HG03442 (cell line): ENCODE measurements around the gene RGPD5.
"Not testable (repeated sequence)": the region's sequence is repeated elsewhere in the genome, so short reads cannot be mapped to it uniquely, and the experiment has no call there.

Experiments
- ATAC-seq: cut with Tn5 transposase; IDR thresholded peaks from one replicate; pipeline ENCODE4 v1.9.1; 2021; ENCODE audit warnings: mild to moderate bottlenecking, moderate library complexity; ENCODE audit not compliant: unreplicated experiment

The RGPD5 gene

DNA sequence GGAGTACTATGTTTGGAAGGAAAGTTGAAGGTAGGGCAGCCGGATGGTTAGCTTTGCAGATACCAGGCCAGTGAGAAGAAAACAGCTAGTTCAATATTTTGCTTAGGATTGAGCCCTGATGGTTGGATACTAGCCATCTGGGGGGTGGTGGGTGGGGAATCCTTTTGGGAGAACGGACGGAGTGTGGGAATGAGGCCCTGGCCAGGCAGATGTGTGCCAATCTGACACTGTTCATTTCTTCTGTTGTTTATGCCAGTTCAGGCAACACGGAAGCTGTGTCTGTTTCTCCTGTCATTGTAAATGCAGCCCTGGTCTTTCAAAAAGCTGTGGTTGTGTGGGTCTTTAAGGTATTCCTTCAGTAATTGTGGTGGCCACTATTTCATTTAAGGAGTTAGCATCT lies 96.9 kb downstream of the RGPD5 start:
- ATAC-seq = not testable (repeated sequence)

DNA sequence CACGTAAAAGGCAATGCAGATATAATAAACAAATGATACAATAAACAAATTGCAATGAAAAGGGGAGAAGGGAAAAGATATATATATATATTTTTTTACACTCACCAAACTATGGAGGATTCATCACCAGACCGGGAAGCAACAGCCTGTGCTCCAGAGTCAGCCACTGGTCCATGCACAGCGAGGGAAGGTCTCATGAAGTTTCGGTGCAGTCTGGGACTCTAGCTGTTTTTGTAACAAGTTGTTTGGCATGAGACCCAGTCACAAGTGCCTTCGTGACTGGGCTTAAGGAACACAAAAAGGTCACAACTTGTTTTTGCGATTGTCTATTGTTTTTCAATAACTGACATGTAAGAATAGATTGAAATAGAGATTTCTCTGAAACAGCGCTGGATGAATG lies 99.6 kb downstream of the RGPD5 start:
- ATAC-seq = not testable (repeated sequence)

DNA sequence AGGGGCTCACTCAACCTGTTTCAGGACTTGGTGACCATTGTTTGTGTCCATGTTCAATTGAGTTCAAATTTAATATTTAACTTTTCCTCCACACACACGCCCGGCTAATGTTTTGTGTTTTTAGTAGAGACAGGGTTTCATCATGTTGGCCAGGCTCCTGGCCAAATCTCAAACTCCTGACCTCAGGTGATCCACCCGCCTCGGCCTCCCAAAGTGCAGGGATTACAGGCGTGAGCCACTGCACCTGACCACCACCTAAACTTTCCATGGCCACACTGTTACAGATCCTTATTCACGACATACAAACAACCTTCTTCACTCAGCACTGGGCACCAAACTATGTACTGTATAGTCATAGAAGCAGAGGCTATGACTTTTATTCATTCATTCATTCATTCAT lies 100.0 kb downstream of the RGPD5 start:
- ATAC-seq = not testable (repeated sequence)

DNA sequence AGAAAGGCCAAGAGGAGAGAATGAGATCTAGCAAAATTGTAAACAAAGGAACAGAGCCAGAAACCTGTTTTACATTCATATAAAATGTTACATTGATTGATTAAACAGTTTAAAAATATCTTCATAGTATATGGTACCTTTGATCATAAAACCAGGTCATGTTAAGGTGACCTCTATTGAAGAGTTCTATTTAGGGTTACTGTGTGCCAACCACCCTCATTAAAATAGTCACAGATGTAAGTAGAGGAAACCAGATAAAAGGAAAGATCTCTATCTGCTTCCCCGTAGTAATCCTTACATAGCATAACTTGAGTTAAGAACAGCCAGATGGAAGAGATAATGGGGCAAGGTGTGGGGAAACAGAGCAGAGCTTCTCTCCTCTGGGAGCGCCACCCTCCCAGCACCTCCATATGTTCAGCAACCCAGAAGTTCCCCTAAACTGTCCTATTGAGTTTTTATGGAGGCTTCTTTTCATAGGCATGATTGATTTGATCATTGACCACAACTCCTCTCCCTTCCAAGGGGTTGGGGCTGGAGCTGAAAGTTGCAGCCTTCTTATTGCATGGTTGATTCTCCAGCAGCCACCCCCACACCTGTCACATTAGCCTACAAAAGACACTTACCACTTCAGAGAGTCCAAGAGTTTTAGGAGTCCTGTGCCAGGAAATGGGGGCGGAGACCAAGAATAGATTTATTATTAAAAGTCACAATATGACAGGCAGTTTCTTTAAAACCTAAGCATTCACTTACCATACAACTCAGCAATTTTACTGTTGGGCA lies 101.2 kb downstream of the RGPD5 start:
- ATAC-seq = not testable (repeated sequence)

DNA sequence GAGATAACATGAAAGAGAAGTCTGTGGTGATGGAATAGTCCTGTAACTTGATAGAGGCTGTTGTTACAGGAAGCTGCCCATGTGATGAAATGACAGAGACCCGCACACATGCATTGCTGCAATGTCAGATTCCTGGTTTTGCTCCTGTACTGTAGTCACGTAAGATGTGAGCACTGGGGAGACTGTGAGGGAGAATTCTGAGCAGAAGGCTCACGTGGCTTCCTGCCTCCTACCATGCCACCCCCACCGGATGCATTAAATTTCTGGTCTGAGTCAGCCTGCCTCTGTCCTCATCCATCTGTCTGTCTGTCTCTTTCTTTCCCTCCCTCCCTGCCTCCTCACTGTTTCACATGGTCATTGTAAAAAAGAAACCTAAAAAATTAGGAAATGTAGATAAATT lies 102.1 kb downstream of the RGPD5 start:
- peak; percentile 96 for ATAC-seq

DNA sequence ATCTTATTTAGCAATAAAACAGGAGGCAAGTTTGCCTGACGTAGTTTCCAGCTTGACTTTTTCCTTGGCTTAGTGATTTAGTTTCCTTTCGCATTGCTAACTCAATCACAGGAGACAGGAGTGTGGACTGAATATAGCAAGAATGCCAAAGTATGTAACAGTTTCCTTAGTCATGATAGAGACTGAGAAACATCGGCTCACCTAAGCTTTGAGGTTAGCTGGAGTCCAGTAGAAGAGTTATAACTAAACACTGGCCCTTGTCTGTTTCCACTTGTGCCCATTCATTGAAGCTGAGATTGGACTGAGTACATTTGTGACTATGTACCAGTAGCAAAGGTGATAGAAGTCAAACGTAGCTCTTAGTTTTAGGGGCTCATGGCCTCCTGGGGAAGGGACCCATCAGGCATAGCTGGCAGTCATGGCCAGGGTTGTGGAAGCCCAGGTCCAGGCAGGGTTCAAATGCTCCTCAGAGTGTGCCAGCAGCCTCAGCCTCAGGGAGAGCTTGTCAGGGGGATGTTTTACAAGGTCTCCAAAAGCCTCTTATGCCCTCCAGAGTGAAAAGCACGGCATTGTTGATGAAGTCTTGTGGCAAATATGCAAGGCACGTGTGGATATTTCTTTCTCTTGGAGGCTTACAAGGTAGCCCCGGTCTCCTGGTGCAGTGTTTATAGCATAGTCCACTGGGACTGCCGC lies 103.8 kb downstream of the RGPD5 start:
- ATAC-seq = not testable (repeated sequence)

DNA sequence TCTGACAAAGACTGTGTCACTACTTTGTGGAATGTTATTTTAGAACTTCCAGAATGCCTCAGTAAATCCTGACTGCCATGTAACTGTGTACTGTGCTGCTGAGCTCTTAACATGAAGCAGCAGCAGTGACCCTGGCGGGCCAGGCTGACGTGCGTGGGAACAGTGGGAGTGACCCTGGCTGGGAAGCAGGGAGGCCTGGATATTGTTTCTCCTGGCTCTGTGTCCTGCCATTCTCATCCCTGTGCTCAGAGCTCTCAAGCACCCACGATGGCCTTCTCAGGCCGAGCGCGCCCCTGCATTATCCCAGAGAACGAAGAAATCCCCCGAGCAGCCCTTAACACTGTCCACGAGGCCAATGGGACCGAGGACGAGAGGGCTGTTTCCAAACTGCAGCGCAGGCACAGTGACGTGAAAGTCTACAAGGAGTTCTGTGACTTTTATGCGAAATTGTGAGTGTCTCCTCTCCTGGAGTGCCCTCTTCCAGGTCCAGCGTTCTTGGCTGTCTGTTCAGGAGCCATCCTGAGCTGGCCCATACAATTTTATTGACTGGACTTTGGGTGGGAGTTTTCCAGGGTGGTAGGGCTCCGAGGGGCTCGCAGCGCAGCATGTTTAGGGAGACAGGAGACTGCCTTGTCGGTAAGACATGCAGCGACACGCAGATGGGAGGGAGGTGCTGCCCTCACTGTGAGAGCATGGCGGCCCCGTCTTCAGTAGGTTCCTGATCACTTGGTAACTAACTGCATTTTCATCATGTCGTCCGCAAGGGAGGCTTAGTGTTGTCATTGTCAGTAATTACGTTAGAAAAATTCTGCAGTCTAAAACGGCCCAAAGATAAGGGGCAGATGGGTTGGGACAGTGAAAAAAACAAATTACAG lies 104.6 kb downstream of the RGPD5 start, which contains the start of gene LIMS3:
LIMS3 (plus strand) TSS at position 227 of the 875 bp plus-strand sequence; CDS start at position 268, 41 bp downstream.
- not testable (repeated sequence) for ATAC-seq

DNA sequence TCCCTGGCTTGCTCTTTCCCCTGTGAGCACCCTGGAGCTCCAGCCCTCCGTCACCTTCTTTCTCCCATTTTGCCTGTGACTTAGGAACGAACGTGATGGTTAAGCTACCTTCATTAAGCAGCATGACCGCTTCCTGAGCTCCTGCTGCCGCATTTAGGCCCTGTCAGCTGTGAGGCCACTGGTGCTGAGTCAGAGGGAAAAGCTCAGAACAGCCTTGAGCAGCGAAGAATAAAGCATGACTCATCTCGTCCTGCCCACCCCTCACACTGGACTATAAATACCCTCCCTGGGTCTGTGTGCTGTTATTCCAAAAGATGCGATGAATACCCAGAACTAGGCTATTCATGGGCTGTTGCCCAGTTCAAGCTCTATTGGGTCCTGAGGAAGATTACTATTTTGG lies 111.7 kb downstream of the RGPD5 start:
- peak; percentile 97 for ATAC-seq
